Stimulated activated CD8-positive, alpha-beta memory T cell treated with anti-CD3 and anti-CD28 coated beads, Interleukin-12 subunit alpha, Interleukin-12 subunit beta, amount 100 ng/mL, for 24 hours (primary cell): Measurements from ENCODE around the gene IGFL1.
A peak's percentile ranks its signal among the peaks of the same experiment; 100 is the strongest.
"Not testable (repeated sequence)": the region's sequence is repeated elsewhere in the genome, so short reads cannot be mapped to it uniquely, and the experiment has no call there.

Experiments used
- DNase-seq: peaks from one replicate; pipeline ENCODE4 v3.0.0-alpha.2; 2020; ENCODE audit errors: extremely low read depth

Gene IGFL1

DNA sequence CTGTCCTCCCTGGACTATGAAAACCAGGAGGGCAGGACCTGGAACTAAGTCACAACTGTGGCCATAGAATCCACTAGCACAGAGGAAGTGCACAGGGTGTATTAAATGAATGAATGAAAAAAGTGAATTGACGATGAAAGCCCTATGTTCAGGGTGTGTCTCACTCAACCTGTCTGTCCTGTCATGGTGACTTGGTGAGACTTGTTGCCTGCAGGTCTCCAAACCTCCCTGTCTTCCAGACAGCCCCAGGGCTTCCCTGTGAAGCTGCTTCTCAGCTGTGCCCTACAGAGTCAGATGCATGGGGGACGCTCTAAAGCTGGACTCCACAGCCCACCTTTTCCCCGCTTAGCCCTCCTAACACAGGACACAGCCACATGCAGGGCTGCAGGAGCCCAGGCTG, 4.8 kb upstream of the IGFL1 start:
- no peak for DNase-seq

DNA sequence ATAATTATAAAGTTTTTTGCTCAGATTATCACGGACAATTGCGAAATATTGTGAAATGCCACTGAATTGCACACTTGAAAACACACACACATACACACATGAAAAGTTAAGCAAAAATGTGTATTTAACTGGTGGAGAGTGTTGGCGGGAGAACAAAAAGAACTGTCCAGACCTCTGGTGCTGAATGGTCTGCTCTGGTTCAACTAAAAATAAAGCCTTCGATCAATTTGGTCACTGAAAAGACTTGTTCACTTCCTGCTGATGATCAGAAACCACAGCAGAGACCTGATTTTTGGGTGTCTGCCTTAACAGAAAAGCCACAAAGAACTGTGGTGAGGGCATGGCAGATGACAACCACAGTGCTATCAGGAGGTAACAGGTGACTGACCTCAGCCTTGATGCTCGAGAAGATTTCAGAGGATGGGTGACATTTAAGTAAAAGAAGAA, 4.0 kb upstream of the IGFL1 start:
- DNase-seq, result no peak

DNA sequence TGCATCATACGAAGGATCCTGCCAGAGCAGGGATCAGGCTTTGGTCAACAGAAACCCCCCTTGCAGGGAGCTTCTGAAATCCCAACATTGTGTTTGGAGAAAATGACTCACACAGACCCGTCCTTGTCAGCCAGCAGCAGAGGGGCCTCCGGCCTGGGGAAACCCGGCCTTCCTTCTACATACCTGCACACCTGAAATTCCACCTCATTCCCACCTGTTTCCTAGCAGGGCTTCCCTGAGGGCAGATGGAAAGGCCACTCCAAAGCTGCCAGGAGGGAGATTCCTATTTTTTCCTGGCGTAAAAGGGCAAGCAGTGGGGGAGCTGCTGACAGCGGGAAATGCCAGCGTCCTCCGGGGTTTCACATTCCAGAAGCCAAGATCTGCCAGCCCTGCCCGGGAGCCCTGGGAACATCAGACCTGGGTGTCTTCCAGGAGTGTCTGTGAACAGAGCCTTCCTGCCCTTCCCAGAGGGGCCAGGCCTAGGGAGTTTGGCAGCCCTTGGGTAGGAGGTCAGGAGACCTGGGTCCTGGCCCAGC, 3.0 kb upstream of the IGFL1 start:
- DNase-seq, result no peak

DNA sequence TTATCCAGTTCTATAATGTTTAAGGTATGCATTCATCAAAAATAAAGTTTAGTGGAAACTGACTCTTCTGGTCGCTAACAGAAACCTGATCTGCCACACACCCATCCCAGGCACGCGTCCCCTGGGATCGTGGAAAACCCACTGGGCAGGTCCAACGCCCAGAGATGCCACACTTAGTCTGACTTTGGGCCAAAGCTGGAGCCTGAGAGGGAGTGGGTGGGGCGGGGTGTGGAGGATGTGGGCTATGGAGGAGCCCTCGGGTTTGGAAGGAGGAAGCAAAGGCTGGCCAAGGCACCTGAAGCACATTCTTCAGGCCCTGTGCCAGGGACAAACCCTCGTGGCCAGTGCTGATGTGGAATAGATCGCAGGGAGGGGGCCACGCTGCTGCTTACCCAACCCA, 2.5 kb downstream of the IGFL1 start:
- no peak for DNase-seq

DNA sequence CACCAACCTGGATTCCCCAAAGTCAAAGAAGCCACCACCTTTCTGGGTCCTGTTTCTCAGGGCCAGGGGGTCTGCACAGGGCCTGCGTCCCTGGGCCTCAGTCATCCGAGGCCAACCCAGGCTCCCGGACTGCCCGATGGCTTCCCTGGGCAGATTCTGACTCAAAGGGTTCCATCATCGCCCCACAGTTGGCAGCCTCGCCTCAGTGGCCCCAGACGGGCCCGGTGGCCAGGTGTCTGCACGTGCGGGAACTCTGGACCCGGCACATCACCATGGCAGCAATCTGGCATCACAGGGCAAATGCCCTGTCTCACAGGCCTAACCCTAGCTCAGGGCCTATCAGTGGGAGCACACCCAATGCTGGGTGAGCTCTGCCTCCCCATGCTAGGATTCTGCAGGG, 2.9 kb downstream of the IGFL1 start:
- no peak for DNase-seq

DNA sequence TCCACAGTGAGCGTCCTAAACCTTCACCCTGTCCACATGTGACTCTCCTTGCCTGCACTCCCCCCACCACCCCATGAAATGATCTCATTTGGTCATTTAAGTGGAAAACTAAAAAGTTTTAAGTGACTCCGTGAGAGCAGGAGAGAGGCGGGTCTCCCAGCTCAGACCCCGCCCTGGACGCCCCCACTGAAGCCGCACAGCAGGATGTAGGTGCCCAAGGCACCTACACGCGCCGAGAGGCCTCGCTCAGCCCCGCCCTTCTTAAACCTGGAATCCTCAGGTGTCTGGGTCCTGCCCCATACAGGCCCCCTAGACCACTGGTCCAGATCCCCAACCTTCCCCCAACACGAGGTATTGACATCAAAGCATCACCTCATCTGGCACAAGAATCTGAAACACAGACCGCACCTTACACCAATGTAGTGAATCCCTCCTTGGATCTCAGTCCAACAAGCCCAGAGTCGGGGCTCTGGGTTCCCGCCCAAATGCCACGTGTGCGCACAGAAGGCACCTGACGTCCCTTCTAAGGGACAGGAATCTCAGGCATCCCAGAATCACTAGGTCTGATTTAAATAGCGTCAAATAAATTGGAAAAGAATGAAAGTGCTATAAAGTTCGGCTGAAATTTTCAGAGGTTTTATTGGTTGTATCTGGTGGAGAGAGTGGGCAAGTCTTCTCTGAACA, 3.5 kb downstream of the IGFL1 start:
- DNase-seq, result no peak

DNA sequence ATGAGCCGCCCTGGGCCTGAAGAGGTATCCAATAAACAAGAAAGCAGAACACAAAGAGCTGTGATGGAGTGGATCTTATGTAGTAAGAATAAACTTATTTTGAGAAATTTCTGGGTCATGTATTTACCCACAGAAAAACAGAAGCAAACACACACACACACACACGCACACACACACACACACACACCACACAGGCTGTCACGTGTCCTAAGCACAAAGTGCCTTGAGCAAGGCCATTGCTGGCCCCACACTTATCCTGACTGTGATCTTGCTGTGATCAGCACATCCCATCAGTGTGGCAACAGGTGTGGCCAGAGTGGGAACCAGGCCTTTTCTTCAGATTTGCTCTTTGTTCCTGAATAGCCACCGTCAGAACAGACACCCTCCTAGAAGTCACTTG, 4.3 kb downstream of the IGFL1 start:
- not testable (repeated sequence) for DNase-seq

DNA sequence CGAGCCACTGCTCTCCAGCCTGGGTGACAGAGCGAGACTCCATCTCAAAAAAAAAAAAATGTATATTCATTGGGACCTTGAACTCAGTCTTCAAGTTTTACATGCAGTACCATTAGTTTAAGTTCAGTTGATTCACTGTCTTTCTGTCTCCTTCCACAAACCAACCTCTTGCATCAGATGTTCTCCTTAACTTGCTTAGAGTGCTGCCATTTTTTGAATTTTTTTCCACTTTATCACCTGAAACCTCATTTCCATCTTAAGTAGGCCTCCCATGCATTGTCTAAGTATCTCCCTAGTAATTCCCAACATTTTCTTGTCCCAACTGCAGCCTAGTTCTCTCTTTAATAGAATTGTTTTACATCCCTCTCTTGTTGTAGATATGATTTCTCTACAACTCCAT, 8.6 kb downstream of the IGFL1 start:
- not testable (repeated sequence) for DNase-seq

DNA sequence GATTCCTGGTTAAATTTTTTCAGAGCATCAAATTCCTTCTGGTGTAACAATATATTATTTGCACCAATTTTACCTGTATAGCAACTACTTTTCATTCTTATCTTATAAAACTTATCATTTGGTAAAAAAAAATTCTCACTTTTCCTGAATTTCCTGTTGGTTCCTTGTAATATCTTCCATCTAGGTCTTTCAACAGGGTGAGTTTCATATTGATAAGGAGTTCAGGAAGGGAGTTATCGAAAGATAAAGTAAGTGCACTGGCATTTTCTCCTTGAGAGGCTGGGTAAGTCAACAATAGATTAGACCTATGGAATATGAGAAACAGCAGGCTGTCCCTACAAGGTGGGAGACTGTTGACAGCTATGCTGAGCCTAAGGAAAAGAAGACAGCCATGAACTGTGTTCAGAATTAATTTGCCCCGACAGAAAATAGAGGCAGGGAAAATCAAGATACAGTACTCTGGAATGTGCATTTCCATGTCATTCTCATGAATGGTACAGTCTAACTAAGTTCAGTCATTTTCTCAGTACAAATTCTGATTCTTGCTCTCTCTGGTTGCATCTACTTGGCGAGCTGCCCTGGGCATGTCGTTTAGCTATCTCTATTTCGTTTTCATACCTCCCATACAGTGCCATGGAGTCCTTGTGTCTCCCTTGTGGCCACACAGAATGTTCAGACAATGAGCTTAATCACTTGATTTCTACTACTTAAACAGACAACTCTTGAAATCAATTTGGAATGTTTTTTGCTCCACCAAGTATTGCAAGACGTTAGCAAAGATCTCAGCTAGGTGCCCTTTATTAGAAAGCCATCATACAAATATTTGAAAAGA, 9.9 kb downstream of the IGFL1 start:
- no peak for DNase-seq

DNA sequence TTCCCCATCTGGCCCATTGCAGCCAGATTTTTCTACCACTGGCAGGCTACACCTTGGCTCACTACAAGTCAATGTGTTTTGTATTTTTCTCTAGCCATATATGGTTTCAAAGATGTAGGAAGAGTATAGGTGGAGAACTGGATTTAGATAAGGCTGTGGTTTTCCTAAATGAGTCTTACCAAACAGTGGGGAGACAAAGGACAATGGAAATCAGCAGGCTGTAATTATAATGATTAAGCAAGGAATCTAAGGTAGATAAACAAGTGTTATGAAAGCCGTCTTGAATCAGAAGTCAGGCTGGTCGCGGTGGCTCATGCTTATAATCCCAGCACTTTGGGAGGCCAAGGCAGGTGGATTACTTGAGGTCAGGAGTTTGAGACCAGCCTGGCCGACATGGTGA, 11.2 kb downstream of the IGFL1 start:
- DNase-seq, result no peak

DNA sequence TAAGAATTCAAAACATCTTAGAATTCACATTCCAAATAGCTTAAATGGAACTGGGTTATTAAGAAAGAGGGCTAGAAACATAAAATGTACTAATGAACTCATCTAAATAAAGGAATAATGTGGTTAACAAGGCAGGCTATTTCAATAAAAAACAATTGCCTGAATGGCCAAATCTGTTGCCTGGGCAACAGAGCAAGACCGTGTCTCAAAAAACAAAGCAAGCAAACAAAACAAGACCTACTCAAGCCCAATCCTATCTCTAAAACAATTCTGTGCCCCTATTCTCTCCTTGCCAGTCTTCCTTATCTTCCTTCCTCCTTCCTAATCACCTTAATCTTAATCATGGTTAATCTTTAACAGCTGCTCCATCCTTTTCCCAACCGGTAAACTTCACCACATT, 12.1 kb downstream of the IGFL1 start:
- no peak for DNase-seq

DNA sequence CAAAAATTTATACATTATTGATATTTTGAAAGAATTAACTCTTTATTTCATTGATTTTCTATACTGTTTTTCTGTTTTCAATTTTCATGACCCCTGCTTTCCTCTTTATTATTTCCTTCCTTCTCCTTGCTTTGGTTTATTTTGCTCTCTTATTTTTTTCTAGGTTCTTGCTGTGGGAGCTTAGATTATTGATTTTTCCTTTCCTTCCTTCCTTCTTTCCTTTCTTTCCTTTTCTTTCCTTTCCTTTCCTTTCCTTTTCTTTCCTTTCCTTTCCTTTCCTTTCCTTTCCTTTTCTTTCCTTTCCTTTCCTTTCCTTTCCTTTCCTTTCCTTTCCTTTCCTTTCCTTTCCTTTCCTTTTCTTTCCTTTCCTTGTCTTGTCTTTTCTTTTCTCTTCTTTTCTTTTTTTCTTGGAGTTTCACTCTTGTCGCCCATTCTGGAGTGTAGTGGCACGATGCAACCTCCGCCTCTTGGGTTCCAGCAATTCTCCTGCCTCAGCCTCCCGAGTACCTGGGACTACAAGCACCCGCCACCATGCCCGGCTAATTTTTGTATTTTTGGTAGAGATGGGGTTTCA, 13.6 kb downstream of the IGFL1 start:
- not testable (repeated sequence) for DNase-seq

DNA sequence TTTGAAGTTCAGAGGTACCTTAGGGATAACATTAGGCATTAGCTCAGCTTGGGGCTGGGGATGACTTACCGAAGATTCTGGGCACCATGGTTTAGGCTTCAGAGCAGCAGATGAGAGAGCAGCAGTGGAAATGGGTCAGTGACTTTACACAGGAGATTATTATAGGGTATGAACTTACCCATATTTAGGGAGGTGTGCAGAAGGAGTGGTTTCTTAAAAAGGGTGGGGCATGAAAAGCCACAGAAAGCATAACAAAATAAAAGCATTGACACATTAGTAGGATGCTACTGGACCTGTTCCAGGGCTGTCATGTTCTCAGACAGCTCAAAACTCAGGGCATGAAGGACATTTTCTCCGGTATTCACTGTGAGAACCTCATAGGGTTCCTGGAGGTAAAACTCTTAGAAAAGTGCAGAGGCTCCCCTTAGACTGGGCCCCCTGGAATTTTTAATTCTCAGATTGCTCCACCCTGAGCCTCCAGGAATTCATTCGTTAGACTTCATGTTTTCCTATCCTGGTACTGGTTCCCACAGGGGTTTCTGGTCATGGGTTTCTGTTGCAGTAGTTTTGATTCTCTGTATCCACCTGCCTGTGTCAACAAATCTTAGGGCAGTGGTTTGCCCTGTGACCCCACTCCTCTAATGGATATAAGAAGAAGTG, 20.7 kb downstream of the IGFL1 start:
- no peak for DNase-seq

DNA sequence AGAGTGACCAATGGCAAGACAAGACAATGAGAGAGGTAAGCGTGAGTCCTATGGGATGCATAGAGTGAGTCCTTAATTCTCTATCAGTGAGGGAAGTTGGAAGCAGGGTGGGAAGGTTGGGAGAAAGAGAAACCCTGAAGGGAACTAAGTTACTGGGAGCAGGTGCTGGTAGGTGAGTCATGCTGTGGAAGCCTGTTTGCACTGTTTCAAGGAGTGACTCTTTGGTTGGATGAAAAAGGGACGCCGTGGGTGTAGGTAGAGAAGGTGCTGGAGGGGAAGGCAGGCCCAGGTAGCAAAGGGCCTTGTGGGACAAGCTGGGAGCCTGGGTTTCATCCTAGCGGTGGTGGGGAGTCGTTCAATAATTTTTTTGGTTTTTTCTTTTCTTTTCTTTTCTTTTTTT, 21.9 kb downstream of the IGFL1 start:
- no peak for DNase-seq

DNA sequence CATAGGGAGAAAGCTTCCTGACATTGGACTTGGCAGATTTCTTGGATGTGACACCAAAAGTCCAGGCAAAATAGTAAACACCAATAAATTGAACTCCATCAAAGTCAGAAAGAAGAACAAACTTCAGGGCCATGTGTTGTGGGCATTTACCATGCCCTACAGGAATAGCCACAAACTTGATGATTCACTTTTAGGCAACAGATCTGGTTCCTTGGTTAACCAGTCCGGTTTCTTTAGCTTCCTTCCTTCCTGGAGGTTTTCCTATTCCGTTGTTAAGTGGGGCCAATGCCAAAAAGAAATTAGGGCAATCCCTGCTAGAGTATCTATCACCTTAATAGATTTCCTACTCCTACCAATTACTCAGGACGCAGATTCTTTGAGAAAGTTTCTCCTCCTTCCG, 25.2 kb downstream of the IGFL1 start:
- DNase-seq, result no peak

DNA sequence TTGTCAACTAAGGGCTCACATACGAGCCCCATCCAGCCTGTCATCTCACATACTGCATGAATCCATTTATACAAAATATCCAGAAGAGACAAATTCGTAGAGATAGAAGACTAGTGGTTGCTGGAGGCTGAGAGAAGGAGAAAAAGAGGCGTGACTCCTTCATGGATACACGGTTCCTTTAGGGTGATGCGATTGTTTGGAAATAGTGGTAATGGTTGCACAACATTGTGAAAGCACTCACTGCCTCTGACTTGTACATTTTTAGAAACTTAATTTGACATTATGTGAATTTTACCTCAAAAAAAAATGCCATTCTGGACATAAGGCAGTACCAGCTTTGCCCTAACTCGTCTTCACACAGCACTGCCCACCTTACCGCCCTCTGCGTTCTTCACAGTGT, 27.3 kb downstream of the IGFL1 start:
- no peak for DNase-seq

DNA sequence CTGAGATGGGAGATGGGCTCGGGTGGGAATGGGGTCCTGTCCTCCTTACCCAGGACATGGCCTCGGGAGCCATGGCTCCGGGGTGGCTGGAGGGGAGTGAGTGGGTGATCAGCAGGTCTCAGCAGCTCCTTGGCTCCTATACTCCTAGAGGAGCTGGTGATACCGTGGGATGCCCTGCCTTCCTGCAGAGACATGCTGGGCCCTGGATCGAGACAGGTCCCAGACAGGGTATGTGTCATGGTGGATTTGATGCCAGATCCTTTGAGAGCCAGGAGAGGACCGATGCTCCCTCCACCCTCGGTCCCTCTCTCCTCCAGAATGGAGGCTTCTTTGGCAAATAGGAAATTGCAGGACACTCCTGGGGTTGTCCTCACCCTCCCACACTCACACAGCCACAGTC, 32.0 kb downstream of the IGFL1 start:
- DNase-seq, result not testable (repeated sequence)

DNA sequence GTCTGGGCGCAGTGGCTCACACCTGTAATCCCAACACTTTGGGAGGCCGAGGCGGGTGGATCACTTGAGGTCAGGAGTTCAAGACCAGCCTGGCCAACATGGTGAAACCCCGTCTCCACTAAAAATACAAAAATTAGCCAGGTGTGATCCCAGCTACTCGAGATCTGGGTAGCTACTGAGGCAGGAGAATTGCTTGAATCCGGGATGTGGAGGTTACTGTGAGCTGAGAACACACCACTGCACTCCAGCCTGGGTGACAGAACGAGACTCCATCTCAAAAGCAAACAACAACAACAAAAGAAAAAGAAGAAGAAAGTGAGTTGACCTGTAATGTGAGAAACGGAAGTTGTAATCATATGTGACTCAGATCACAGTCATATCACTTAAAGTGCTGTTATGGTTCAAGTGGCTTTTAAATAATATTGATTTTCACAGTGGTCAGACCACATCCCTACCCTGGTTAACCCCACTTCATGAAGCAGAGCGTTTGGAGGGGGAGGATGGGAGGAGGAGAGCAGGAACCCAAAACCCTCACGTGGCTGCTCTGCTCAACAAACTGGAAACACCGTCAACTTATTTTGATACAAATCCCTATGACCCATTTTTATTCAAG, 33.2 kb downstream of the IGFL1 start:
- DNase-seq, result peak; percentile 45

DNA sequence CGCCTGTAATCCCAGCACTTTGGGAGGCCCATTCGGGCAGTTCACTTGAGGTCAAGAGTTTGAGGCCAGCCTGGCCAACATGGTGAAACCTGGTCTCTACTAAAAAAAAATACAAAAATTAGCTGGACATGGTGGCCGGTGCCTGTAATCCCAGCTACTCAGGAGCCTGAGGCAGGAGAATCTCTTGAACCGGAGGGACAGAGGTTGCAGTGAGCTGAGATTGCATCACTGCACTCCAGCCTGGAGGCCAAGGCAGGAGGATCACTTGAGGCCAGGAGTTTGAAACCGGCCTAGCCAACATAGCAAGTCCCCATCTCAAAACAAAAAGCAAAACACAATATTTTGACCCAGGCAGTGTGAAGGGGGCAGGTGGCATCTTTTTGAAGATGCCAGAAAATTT, 35.3 kb downstream of the IGFL1 start:
- not testable (repeated sequence) for DNase-seq

DNA sequence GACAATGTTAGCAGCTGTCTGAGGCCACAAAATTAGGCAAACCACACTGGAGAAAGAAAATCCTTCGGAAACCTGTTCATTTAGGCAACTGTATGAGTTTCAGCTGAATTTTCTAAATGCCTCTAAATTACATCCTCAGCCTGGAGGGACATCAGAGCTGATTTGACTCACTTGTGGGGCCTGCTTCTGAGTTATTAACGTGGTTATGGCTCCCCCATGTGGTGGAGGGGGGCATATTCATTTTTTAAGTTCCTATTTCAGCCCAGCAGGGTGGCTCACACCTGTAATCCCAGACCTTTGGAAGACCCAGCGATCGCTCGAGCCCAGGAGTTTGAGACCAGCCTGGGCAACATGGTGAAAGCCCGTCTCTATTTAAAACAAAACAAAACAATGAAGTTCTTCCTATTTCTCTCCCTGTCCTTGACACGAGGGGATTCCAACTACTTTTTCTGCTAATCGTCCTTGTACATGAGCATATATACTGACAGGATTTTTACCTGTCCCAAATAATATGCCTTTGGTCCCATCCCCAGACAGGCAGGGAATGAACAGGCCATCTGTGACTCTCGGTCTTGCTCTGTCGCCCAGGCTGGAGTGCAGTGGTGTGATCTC, 35.8 kb downstream of the IGFL1 start:
- peak; percentile 14 for DNase-seq

DNA sequence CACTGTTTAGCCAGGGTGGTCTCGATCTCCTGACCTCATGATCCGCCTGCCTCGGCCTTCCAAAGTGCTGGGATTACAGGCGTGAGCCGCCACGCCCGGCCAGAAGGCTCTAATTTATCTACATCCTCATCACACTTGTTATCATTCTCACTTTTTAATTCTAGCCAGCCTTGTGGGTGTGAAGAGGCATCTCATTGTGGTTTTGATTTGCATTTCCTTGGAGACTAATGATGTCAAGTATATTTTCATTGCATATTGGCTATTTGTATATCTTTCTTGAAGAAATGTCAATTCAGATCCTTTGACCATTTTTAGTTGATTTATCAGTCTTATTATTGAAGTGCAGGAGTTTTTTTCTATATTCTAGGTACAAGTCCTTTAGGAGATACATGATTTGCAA, 39.6 kb downstream of the IGFL1 start:
- DNase-seq, result no peak
